ENCODE data around the gene SLC25A19.
A peak's percentile ranks its signal among the peaks of the same experiment; 100 is the strongest.

Gene SLC25A19

DNA sequence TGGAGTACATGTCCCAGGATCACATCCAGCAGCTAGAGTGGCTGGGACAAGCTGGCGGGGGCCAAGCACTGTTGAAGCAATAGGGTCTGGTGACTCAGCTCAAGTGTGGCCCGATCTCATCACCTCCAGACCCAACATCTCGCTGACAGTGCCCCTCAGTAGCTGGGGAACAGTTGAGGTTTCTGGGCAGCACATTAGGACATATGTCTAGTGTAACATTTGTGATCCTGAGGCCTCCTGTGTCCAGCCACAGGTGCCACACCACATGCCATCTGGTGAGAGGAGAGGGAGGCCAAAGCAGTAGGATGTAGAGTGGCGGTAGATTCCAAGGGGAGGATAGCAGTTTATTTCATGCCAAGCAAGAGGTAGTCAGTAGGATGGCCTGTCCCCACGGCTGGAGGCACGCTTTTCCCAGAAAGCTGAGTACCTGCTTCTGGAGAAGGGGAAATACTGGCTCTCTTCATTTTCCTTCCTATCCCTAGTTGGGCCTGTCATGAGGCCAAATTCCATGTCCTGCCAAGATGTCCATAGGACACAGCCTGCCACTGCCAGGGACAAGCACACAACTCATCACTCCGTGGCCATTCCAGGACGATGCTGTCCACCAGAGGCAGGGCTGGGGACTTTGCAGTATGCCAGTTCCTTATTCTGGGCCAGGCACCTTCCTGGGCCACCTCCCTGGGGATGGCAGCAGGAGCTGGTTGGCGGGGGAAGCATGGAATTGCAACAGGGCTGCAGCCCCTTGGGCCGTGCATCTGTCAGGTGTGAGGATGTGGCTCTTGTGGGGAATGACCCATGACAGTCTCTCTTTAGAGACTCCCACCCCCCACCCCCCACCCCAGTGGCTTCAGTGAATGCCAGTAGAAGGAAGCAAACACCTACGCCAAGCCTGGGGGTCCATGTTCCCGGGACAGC lies 51.9 kb downstream of the SLC25A19 start:
- intact Hi-C loops (cut with DNase I; ENCODE audit: low total_unique reads): no loop called here
- TF ChIP-seq, protein P1, sequence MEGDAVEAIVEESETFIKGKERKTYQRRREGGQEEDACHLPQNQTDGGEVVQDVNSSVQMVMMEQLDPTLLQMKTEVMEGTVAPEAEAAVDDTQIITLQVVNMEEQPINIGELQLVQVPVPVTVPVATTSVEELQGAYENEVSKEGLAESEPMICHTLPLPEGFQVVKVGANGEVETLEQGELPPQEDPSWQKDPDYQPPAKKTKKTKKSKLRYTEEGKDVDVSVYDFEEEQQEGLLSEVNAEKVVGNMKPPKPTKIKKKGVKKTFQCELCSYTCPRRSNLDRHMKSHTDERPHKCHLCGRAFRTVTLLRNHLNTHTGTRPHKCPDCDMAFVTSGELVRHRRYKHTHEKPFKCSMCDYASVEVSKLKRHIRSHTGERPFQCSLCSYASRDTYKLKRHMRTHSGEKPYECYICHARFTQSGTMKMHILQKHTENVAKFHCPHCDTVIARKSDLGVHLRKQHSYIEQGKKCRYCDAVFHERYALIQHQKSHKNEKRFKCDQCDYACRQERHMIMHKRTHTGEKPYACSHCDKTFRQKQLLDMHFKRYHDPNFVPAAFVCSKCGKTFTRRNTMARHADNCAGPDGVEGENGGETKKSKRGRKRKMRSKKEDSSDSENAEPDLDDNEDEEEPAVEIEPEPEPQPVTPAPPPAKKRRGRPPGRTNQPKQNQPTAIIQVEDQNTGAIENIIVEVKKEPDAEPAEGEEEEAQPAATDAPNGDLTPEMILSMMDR (IDR thresholded peaks at IDR 0.05): no peak
- no peaks in the 10 kb centered on the region for H3K27me3 ChIP-seq
- H3K9me3 ChIP-seq: no peaks in the 10 kb centered on the region
- H3K27ac ChIP-seq: no peak overlapping the region
- no peaks in the 10 kb centered on the region for H3K4me1 ChIP-seq
- no peak overlapping the region for H3K4me3 ChIP-seq
- H3K36me3 ChIP-seq: peaks cover 79 to 100% (median 95%) of the 10 kb centered on the region in 3 donors
- DNase-seq: no peak

- H3K36me3 ChIP-seq: peaks cover 52 to 99% (median 91%) of the 10 kb centered on the region in 3 donors
- H3K4me3 ChIP-seq: no peak overlapping the region
- H3K9me3 ChIP-seq: no peaks in the 10 kb centered on the region
- intact Hi-C loops (cut with DNase I; ENCODE audit: low total_unique reads): no loop called here
- TF ChIP-seq, protein P1 (IDR thresholded peaks at IDR 0.05): no peak
- no peaks in the 10 kb centered on the region for H3K27me3 ChIP-seq
- DNase-seq: no peak
- H3K4me1 ChIP-seq: no peaks in the 10 kb centered on the region
- H3K27ac ChIP-seq: no peak overlapping the region
Measured at GRCh38 chr17:75232786-75233185, 56.4 kb downstream of the SLC25A19 start.

DNA sequence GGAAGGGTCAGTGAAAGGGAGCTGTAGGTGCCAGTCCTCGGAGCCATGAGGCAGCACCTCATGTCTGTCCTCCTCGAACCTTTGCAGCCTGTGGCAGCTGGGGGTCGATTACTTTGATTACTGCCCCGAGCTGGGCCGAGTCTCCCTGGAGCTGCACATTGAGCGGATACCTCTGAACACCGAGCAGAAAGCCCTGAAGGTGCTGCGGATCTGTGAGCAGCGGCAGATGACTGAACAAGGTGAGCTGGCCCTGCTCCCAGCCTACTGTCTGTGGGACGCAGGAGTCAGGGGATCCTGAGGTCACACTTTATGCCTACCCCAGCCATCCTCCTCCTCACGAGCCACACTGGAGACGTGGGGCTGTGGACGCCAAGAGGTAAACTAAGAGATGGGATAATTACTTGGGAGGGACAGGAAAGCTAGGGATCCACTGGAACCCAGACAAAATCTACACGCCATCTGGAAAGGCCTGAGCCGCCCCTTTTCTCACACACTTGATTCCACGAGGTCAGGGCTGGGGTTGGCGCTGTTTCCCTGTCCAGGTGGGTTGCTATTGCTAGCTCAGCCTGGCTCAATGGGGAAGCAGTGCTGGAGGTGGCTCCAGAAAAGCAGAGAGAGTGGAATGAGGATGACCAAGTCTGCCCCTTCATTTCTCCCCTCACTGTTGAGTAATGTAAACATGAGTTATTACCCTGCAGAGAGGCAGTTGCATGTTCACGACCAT lies 57.3 kb downstream of the SLC25A19 start:
- intact Hi-C loops (cut with DNase I; ENCODE audit: low total_unique reads): no loop called here
- no peaks in the 10 kb centered on the region for H3K27me3 ChIP-seq

GRCh38 chr17:75231071-75231470 lies 58.2 kb downstream of the SLC25A19 start:
- Histone ChIP-seq H3K36me3 (peaks cover 43 to 93% (median 89%) of the 10 kb centered on the region in 3 donors), H3K27ac (no peak overlapping the region), H3K9me3 (no peaks in the 10 kb centered on the region), H3K4me3 (no peak overlapping the region), H3K4me1 (no peaks in the 10 kb centered on the region), H3K27me3 (no peaks in the 10 kb centered on the region)
- intact Hi-C loops (cut with DNase I; ENCODE audit: low total_unique reads): no loop called here
- DNase-seq: no peak
- TF ChIP-seq, protein P1 (IDR thresholded peaks at IDR 0.05): no peak

More for the DNA sequence above, 57.3 kb downstream of the SLC25A19 start:
- Histone ChIP-seq H3K27ac (no peak overlapping the region), H3K9me3 (no peaks in the 10 kb centered on the region), H3K36me3 (peaks cover 44 to 93% (median 89%) of the 10 kb centered on the region in 3 donors), H3K4me1 (no peaks in the 10 kb centered on the region), H3K4me3 (no peak overlapping the region)
- TF ChIP-seq, protein P1 (IDR thresholded peaks at IDR 0.05): no peak
- no peak for DNase-seq

- intact Hi-C loops (cut with DNase I; ENCODE audit: low total_unique reads): no loop called here
- Histone ChIP-seq H3K27me3 (no peaks in the 10 kb centered on the region), H3K9me3 (no peaks in the 10 kb centered on the region), H3K4me1 (no peaks in the 10 kb centered on the region), H3K27ac (no peak overlapping the region), H3K36me3 (peaks cover 38 to 93% (median 89%) of the 10 kb centered on the region in 3 donors), H3K4me3 (no peak overlapping the region)
- TF ChIP-seq, protein P1 (IDR thresholded peaks at IDR 0.05): no peak
- peak in 1 of 2 donors; percentile 47 for DNase-seq
Measured at GRCh38 chr17:75228847-75229246, 60.4 kb downstream of the SLC25A19 start.
